HL-60 (cell line): ENCODE results near the gene STAP1.

Source experiments
- DNase-seq, 2 experiments: peaks; one replicate each; pipeline ENCODE4 v3.0.0-alpha.2; 2010 to 2020; ENCODE audit warnings: low read depth in 1 of 2, low spot score in 1 of 2
- H3K27ac ChIP-seq: fragments of 250-450 bp; sonication (Bioruptor Pico); replicated peaks from 2 replicates; pipeline ENCODE4 v1.5.1; 2020; ENCODE audit warnings: mild to moderate bottlenecking, moderate library complexity
- H3K27me3 ChIP-seq: fragments of 250-450 bp; sonication (Bioruptor Pico); 2 replicates; pipeline ENCODE4 v1.5.1; 2021; ENCODE audit warnings: mild to moderate bottlenecking, moderate library complexity; ENCODE audit not compliant: insufficient read depth, poor library complexity, severe bottlenecking
- H3K4me3 ChIP-seq: replicated peaks from 2 replicates; pipeline ENCODE4 v1.5.1; 2011; ENCODE audit warnings: mild to moderate bottlenecking, control low read depth, low read length; ENCODE audit not compliant: insufficient read depth
- GABPA ChIP-seq: IDR thresholded peaks from 2 replicates; pipeline ENCODE4 v1.6.1; 2012; ENCODE audit warnings: low read depth
- POLR2AphosphoS5 ChIP-seq: IDR thresholded peaks from 2 replicates; pipeline ENCODE4 v1.6.1; 2012; ENCODE audit warnings: low read depth
- REST ChIP-seq: IDR thresholded peaks from 2 replicates; pipeline ENCODE4 v1.6.1; 2012; ENCODE audit warnings: low read depth; ENCODE audit not compliant: insufficient replicate concordance
- SPI1 ChIP-seq: IDR thresholded peaks from 2 replicates; pipeline ENCODE4 v1.6.1; 2012; ENCODE audit warnings: low read depth, mild to moderate bottlenecking, borderline replicate concordance
- TF ChIP-seq, protein P1 (sequence below): IDR thresholded peaks from one replicate; pipeline ENCODE4 v1.5.1; 2011; ENCODE audit warnings: low read length, control low read depth, inconsistent platforms; ENCODE audit not compliant: insufficient read depth

The STAP1 gene

GRCh38 chr4:67556436-67556835, 2.1 kb upstream of the STAP1 start:
- DNase-seq = no peak
- no peak overlapping the region for H3K4me3 ChIP-seq
- no peaks in the 10 kb centered on the region for H3K27me3 ChIP-seq
- H3K27ac ChIP-seq = no peak overlapping the region
- TF ChIP-seq POLR2AphosphoS5 (no peak), REST (no peak), GABPA (no peak), SPI1 (no peak)
- TF ChIP-seq, protein P1, sequence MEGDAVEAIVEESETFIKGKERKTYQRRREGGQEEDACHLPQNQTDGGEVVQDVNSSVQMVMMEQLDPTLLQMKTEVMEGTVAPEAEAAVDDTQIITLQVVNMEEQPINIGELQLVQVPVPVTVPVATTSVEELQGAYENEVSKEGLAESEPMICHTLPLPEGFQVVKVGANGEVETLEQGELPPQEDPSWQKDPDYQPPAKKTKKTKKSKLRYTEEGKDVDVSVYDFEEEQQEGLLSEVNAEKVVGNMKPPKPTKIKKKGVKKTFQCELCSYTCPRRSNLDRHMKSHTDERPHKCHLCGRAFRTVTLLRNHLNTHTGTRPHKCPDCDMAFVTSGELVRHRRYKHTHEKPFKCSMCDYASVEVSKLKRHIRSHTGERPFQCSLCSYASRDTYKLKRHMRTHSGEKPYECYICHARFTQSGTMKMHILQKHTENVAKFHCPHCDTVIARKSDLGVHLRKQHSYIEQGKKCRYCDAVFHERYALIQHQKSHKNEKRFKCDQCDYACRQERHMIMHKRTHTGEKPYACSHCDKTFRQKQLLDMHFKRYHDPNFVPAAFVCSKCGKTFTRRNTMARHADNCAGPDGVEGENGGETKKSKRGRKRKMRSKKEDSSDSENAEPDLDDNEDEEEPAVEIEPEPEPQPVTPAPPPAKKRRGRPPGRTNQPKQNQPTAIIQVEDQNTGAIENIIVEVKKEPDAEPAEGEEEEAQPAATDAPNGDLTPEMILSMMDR = no peak

GRCh38 chr4:67565284-67565683, 6.8 kb downstream of the STAP1 start:
- no peaks in the 10 kb centered on the region for H3K27me3 ChIP-seq
- H3K4me3 ChIP-seq = no peak overlapping the region
- DNase-seq = no peak
- TF ChIP-seq SPI1 = no peak
- TF ChIP-seq, protein P1 = no peak
- TF ChIP-seq GABPA = no peak
- TF ChIP-seq REST = no peak
- TF ChIP-seq POLR2AphosphoS5 = no peak
- no peak overlapping the region for H3K27ac ChIP-seq

- no peaks in the 10 kb centered on the region for H3K27me3 ChIP-seq
- no peak overlapping the region for H3K4me3 ChIP-seq
- no peak for TF ChIP-seq GABPA
- TF ChIP-seq, protein P1 = no peak
- no peak for TF ChIP-seq POLR2AphosphoS5
- no peak for TF ChIP-seq REST
- TF ChIP-seq SPI1 = no peak
- no peak overlapping the region for H3K27ac ChIP-seq
- no peak for DNase-seq
These were observed 7.8 kb downstream of the STAP1 start for GRCh38 chr4:67566335-67566734.
